ENCODE data around the gene MLKL.
"Not testable (repeated sequence)": the region's sequence is repeated elsewhere in the genome, so short reads cannot be mapped to it uniquely, and the experiment has no call there.

Gene MLKL

DNA sequence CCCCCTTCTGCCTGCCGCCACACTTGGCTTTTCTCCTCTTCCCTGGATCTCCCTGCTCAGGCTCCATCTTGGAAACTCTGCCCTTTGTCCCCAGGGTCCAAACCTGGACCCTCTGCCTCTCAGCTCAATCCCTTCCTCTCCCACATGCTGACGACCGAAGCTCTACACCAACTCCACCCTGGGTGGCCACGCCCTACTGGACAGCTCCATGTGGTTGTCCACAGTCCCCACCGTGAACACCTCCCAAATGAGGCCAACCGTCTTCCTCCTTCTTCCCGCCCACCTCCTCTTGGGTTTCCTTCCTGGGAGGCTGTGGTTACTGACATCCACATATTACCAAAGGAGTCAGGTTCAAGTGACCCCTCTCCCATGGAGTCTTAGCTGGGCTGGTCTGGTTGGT lies 22.6 kb upstream of the MLKL start:
- TF ChIP-seq, protein P1, sequence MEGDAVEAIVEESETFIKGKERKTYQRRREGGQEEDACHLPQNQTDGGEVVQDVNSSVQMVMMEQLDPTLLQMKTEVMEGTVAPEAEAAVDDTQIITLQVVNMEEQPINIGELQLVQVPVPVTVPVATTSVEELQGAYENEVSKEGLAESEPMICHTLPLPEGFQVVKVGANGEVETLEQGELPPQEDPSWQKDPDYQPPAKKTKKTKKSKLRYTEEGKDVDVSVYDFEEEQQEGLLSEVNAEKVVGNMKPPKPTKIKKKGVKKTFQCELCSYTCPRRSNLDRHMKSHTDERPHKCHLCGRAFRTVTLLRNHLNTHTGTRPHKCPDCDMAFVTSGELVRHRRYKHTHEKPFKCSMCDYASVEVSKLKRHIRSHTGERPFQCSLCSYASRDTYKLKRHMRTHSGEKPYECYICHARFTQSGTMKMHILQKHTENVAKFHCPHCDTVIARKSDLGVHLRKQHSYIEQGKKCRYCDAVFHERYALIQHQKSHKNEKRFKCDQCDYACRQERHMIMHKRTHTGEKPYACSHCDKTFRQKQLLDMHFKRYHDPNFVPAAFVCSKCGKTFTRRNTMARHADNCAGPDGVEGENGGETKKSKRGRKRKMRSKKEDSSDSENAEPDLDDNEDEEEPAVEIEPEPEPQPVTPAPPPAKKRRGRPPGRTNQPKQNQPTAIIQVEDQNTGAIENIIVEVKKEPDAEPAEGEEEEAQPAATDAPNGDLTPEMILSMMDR (IDR thresholded peaks at IDR 0.05; ENCODE audit: low read depth, low read length) = no peak
- no peak for DNase-seq (ENCODE audit: extremely low read depth, low read depth)

DNA sequence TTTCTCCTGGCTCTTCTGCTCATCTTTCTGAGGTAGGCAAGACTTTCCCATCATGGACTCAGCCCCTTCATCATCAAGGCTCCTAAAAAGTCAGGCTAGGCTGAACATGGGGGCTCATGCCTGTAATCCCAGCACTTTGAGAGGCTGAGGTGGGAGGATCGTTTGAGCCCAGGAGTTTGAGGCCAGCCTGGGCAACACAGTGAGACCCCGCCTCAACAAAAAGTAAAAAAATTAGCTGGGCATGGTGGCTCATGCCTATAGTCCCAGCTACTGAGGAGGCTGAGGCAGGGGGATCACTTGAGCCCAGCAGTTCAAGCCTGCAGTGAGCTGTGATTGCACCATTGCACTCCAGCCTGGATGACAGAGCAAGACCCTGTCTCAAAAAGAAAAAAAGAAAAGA lies 21.5 kb upstream of the MLKL start:
- DNase-seq (ENCODE audit: extremely low read depth, low read depth) = not testable (repeated sequence)

DNA sequence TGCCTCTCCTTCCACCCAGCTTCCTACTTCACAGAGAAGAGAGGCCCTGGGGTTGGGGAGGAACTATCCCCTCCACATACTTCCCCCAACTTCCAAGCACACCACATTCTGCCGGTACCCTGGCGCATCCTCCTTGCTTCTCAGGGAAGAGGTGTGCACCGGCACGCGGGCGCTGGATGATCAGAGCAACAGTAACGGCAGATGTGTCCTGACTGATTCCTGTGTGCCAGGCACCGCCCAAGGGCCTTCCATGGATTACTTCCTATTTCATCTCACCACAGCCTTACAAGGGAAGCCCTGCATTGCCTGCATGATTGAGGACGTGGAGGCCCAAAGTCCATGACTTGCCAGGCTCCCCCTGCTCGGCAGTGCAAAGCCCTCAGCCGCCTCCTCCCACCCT lies 21.1 kb upstream of the MLKL start:
- no peak for DNase-seq (ENCODE audit: extremely low read depth, low read depth)
- TF ChIP-seq, protein P1 (IDR thresholded peaks at IDR 0.05; ENCODE audit: low read depth, low read length) = no peak

DNA sequence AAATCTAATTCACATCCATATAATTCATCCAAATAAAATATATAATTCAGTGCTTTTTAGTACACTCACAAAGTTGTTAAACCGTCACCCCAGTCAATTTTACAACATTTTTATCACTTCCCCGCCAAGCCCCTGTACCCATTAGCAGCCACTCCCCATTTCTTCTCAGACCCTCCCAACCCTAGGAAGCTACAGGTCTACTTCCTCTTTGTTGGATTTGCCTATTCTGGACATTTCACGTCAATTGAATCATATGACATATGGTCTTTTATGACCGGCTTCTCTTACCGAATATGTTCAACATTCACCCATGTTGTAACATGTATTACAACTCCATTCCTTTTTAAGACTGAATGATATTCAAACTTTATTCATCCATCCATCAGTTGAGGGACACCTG lies 19.9 kb upstream of the MLKL start:
- DNase-seq (ENCODE audit: extremely low read depth, low read depth) = no peak
- TF ChIP-seq, protein P1 (IDR thresholded peaks at IDR 0.05; ENCODE audit: low read depth, low read length) = no peak

DNA sequence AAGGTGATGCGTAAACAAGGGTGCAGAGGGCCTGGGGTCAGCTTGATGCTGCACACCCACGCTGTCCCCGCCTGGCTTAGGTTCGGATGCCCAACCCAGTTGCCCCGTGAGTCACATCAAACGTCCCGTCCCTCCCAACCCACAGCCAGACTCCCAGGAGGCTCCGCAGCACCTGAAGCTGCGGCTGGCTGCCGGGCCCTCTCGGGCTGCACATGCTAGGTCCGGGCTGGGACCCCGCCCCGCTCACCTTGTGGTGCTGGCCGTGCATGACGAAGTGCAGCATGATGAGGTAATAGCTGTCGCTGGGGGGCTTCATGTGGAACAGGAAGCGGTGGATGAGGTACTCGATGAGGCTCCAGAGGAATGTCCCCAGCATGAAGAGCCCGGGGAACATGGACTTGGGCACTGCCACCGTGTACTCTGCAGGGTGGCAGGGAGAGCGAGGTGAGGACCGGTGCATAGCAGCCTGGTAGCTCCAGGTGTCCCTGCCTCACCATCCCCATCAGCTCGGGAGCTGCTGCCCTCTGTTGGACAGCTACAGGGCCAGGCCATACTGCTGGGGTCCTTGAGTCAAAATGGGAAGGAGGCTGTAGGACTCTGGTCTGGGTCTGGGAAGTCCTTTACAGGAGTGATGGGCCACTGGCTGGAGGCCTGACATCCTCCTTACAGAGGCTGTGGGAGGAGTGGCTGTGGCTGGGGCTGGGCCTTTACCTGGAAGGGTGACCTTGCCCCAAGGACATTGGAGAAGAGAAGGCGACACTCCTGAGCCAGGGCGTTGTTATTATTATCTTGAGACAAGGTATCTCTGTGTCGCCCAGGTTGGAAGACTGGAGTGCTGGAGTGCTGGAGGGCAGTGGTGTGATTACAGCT lies 18.3 kb upstream of the MLKL start:
- TF ChIP-seq, protein P1 (IDR thresholded peaks at IDR 0.05; ENCODE audit: low read depth, low read length) = no peak
- no peak for DNase-seq (ENCODE audit: extremely low read depth, low read depth)

DNA sequence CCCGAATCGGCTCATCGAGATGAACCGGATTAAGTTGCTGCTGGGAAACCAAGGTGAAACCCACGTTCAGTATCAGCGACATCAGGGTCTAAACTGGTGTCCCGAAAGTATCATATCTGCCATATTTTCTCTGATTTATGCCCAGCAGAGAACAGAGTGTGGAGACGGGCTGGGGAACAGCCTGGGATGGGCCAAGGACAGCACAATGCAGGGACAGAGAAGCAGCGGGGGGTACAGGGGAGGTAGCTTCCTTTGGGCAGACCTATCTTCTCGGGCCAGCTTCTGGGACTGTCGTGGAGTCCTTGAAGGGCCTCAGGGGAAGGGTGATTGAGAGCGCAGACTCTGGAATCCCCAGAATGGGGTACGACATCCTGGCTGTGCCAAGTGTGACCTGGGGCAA lies 17.5 kb upstream of the MLKL start:
- DNase-seq (ENCODE audit: extremely low read depth, low read depth) = no peak
- TF ChIP-seq, protein P1 (IDR thresholded peaks at IDR 0.05; ENCODE audit: low read depth, low read length) = no peak

DNA sequence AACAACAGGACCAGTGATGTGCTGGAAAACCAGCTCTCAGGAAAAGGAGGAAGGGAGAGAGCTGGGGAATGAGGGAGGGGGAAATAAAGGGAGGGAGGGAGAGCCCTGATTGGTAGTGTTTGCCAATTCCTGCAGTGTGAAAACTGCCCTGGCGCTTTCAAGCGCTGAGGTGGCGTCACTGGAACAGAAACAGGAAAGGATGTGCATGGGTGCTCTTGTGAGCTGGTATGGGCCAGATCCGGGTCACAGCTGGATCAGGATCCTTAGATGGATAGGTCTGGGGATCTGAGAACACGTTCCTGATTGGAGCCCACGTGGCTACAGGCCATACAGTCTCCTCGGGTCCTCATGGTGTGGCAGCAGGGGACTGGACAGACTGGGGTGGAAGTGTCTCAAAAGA lies 16.7 kb upstream of the MLKL start:
- DNase-seq (ENCODE audit: extremely low read depth, low read depth) = no peak
- TF ChIP-seq, protein P1 (IDR thresholded peaks at IDR 0.05; ENCODE audit: low read depth, low read length) = no peak

DNA sequence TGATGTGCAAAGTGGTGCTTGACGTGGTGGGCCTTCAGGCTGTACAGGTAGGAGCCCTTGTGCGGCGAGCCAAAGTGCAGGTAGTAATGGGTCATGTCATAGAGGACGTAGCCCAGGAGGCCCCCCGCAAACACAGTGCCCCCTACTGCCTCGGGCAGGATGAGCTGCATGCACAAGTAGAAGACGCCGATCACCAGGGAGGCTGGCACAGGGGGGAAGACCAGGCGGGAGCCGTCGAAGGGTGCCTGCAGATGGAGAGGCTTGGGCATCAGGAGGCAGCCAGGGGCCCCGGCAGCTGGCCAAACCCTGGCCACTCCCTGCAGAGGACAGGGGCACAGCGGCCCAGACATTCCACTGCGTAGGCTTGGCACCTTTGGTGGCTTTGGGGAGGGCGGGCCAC lies 15.7 kb upstream of the MLKL start:
- no peak for DNase-seq (ENCODE audit: extremely low read depth, low read depth)
- TF ChIP-seq, protein P1 (IDR thresholded peaks at IDR 0.05; ENCODE audit: low read depth, low read length) = no peak

All from AG09319 (cell line).